Transverse colon (tissue), 4 donors: ENCODE measurements around the gene AACS.
"Not testable (repeated sequence)": the region's sequence is repeated elsewhere in the genome, so short reads cannot be mapped to it uniquely, and the experiment has no call there.

Experiments
- CTCF ChIP-seq, 5 experiments: fragments of 200-600 bp in 3 of 5; fragments of 450-650 bp in 2 of 5; sonication (generic) in 3 of 5; IDR thresholded peaks; 1 replicate in 2 of 5; 2 replicates in 3 of 5; pipeline ENCODE4 v1.5.1; 2016 to 2017; ENCODE audit warnings: antibody characterized with exemption in 5 of 5, inconsistent platforms in 3 of 5, mild to moderate bottlenecking in 2 of 5, moderate library complexity in 1 of 5
- EP300 ChIP-seq: sonication (generic); formaldehyde crosslinking; IDR thresholded peaks from one replicate; pipeline ENCODE4 v1.6.1; 2017; ENCODE audit warnings: antibody characterized with exemption, low read depth
- POLR2A ChIP-seq: fragments of 450-650 bp; IDR thresholded peaks from one replicate; pipeline ENCODE4 v1.6.1; 2016; ENCODE audit warnings: antibody characterized with exemption, mild to moderate bottlenecking, moderate library complexity
- POLR2AphosphoS5 ChIP-seq, 3 donors: sonication (generic); formaldehyde crosslinking; IDR thresholded peaks; one replicate each; pipeline ENCODE4 v1.6.1; 2016; ENCODE audit warnings: antibody characterized with exemption in 3 of 3

GRCh38 chr12:125112614-125113013, 47.4 kb downstream of the AACS start:
- TF ChIP-seq POLR2AphosphoS5 (IDR thresholded peaks at IDR 0.05); CTCF (IDR thresholded peaks at IDR 0.05); POLR2A; EP300: not testable (repeated sequence)
